Measurements from ENCODE around the gene BABAM2.
"Not testable (repeated sequence)": the region's sequence is repeated elsewhere in the genome, so short reads cannot be mapped to it uniquely, and the experiment has no call there.

Gene BABAM2

GRCh38 chr2:27866237-27866636 lies 24.3 kb upstream of the BABAM2 start:
- TF ChIP-seq ZNF274 (IDR thresholded peaks at IDR 0.05; ENCODE audit: low read depth, low read length) = no peak
- H3K4me3 ChIP-seq (ENCODE audit: low read length) = no peak overlapping the region

DNA sequence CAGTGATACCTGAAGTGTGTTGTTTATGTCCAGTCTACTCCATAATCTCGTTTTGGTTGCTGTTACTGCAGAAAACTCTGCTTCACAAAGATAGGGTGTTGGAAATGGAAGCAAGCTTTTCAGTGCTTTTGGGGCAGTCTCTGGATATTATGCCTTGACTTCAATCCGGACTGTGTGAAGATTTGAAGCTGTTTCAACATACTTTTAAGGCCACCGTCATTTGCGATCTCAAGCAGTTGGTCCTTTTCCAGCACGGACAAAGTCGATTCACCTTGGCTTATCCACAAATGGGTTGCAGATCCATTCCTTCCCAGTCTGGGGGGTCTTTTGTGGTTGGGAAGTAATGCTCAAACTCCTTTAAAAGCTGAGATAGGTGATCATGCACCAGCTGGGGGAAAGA lies 20.8 kb upstream of the BABAM2 start:
- no peak for TF ChIP-seq ZNF274 (IDR thresholded peaks at IDR 0.05; ENCODE audit: low read depth, low read length)
- no peak overlapping the region for H3K4me3 ChIP-seq (ENCODE audit: low read length)

DNA sequence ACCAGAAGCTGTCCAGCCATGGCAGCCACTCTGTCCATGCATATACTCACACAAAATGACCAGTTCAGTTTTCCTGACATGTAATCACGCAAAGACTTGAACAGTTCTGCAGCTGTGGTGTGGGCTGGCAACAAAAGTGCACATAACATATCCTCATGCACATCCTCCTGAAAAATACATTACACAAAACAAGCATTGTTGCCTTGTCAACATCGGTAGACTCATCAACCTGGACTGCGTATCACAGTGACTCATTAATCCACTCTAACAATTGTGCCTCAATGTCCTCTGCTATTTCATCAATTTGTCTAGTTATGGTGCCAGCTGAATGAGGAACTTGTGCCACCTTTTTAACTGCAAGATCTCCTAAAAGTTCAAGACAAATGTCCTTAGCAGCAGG lies 19.8 kb upstream of the BABAM2 start:
- TF ChIP-seq ZNF274 (IDR thresholded peaks at IDR 0.05; ENCODE audit: low read depth, low read length) = no peak
- no peak overlapping the region for H3K4me3 ChIP-seq (ENCODE audit: low read length)

DNA sequence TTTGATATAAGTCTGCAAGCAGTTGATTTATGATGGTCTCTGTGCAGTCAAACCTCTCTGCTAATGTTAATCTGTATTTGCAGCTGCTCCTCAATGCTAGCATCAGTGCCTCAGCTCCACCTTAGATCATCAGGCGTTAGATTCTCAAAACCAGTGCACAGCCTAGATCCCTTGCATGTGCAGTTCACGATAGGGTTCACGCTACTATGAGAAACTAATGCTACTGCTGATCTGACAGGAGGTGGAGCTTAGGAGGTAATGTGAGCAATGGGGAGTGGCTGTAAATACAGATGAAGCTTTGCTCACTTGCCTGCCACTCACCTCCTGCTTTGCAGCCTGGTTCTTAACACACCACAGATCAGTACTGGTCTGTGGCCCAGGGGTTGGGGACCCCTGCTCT lies 18.7 kb upstream of the BABAM2 start:
- TF ChIP-seq ZNF274 (IDR thresholded peaks at IDR 0.05; ENCODE audit: low read depth, low read length) = no peak
- H3K4me3 ChIP-seq (ENCODE audit: low read length) = no peak overlapping the region

GRCh38 chr2:27873091-27873490 lies 17.4 kb upstream of the BABAM2 start:
- H3K4me3 ChIP-seq (ENCODE audit: low read length) = no peak overlapping the region
- no peak for TF ChIP-seq ZNF274 (IDR thresholded peaks at IDR 0.05; ENCODE audit: low read depth, low read length)

- no peak overlapping the region for H3K4me3 ChIP-seq (ENCODE audit: low read length)
- TF ChIP-seq ZNF274 (IDR thresholded peaks at IDR 0.05; ENCODE audit: low read depth, low read length) = no peak
Measured at GRCh38 chr2:27875089-27875881, 15.2 kb upstream of the BABAM2 start.

DNA sequence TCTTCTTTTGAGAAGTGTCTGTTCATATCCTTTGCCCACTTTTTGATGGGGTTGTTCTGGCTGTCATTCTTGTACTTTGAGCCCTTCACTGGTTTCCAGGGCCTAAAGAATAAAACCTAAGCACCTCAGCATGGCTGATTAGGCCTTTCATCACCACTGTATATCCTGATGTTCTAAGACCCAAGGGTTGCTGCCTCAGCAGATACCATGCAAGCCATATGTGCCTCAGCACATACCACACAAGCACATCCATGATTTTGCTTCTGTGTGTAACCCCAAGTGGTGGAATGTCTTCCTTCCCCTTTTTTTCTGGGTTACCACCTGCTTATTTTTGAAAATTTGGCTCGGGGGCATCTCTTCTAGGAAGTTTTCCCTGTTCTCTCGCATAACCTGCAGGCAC lies 11.7 kb upstream of the BABAM2 start:
- TF ChIP-seq ZNF274 (IDR thresholded peaks at IDR 0.05; ENCODE audit: low read depth, low read length) = no peak

DNA sequence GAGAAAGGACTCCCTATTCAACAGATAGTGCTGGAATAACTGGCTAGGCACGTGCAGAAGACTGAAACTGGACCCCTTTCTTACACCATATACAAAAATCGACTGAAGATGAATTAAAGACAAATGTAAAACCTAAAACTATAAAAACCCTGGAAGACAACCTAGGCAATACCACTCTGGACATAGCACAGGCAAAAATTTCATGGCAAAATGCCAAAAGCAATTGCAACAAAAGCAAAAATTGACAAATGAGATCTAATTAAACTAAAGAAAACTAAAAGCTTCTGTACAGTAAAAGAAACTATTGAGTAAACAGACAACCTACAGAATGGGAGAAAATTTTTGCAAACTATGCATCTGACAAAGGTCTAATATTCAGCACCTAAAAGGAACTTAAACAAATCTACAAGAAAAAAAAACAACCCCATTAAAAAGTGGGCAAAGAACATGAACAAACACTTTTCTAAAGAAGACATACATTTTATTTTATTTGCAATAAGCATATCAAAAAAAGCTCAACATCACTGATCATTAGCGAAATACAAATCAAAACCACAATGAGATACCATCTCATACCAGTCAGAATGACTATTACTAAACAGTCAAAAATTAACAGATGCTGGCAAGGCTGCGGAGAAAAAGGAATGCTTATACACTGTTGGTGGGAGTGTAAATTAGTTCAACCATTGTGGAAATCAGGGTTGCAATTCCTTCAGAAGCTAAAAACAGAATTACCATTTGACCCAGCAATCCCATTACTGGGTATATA lies 8.5 kb upstream of the BABAM2 start:
- not testable (repeated sequence) for H3K4me3 ChIP-seq (ENCODE audit: low read length)

More for the DNA sequence above, 11.7 kb upstream of the BABAM2 start:
- no peak overlapping the region for H3K4me3 ChIP-seq (ENCODE audit: low read length)

- H3K4me3 ChIP-seq (ENCODE audit: low read length) = not testable (repeated sequence)
Measured at GRCh38 chr2:27882584-27882922, 8.0 kb upstream of the BABAM2 start.

DNA sequence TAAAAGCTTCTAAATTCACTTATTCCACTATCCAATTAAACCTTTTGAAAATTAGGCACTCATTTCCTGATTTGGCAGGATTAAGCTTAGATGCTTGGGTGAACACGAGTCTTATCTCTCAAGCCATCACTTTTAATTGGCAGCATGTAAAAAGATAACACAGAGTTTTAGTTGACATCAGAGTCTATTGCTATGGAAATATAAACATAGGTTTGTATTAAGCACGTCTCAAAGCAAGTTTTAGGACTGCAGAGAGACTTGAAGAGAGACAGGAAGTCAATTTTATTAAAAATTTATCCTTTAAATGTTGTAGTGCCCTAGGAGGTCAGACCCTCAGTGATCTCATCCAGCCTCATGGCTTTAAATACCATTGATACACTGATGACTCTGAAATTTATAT lies 5.9 kb upstream of the BABAM2 start:
- no peak for TF ChIP-seq ZNF274 (IDR thresholded peaks at IDR 0.05; ENCODE audit: low read depth, low read length)
- H3K4me3 ChIP-seq (ENCODE audit: low read length) = no peak overlapping the region

DNA sequence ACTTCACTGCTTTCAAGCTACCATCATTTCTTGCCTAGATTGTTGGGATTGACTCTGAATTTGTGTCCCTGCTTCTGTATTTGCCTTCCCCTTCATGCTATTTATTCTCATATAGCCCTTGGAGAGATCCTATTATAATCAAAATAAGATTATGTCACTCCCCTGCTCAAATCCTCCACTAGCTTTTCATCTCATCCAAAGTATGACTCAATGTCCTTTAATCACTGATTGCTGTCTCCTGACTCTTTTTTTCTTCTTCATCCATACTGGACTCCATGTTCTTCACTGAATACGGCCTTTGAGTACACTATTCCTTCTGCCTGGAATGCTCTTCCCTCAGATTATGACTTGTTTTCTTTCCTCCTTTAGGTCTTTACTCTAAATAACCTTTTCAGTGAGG lies 5.3 kb upstream of the BABAM2 start:
- H3K4me3 ChIP-seq (ENCODE audit: low read length) = no peak overlapping the region
- no peak for TF ChIP-seq ZNF274 (IDR thresholded peaks at IDR 0.05; ENCODE audit: low read depth, low read length)

DNA sequence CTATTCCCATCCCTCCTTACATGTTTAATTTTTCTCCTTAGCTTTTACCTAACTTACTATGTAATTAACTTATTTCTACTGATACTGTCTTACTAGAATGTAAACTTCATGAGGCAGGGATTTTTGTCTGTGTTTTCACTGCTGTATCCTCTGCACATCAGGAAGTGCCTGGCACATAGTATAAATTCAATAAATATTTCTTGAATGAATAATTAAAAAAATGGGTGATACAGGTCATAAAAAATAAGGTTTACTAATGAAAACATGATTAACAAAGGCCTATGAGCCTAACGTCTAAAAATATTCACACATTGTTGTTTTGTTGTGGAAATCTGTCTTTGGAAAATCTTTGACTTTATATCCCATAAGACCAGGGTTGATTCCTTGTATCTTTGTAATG lies 4.9 kb upstream of the BABAM2 start:
- no peak for TF ChIP-seq ZNF274 (IDR thresholded peaks at IDR 0.05; ENCODE audit: low read depth, low read length)
- no peak overlapping the region for H3K4me3 ChIP-seq (ENCODE audit: low read length)

DNA sequence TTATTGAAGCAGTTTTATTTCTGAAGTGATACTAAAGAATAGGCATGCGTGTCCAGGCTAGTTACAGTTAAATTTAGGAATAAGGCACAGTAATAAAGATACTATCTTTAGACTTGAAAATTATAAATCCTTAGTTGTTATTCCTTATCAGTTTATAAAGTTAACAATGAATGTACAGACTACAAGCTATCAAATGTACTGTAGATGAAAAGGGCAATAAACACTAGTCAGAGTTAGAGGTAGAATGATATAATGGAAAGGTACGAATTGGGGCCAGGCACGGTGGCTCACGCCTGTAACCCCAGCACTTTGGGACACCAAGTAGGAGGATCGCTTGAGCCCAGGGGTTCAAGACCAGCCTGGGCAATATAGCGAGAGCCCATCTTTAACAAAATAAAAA lies 4.2 kb upstream of the BABAM2 start:
- TF ChIP-seq ZNF274 (IDR thresholded peaks at IDR 0.05; ENCODE audit: low read depth, low read length) = no peak
- no peak overlapping the region for H3K4me3 ChIP-seq (ENCODE audit: low read length)

DNA sequence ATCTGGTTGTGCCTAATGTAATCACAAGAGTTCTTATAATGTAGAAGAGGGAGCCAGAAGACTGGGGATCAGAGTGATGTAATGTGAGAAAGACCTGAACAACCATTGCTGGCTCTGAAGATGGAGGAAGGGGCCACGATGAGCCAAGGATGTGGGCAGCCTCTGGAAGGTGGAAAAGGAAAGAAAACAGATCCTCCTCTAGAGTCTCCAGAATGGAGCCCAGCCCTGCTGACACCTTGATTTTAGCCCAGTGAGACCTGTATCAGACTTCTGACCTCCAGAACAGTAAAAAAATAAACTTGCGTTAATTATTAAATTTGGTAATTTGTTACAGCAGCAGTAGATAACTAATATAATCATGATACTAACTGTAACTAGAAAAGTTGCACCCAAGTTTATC lies 3.4 kb upstream of the BABAM2 start:
- no peak for TF ChIP-seq ZNF274 (IDR thresholded peaks at IDR 0.05; ENCODE audit: low read depth, low read length)
- no peak overlapping the region for H3K4me3 ChIP-seq (ENCODE audit: low read length)

GRCh38 chr2:27887830-27888229 lies 2.7 kb upstream of the BABAM2 start:
- TF ChIP-seq ZNF274 (IDR thresholded peaks at IDR 0.05; ENCODE audit: low read depth, low read length) = no peak
- no peak overlapping the region for H3K4me3 ChIP-seq (ENCODE audit: low read length)

GRCh38 chr2:27888790-27889189 lies 1.7 kb upstream of the BABAM2 start:
- no peak overlapping the region for H3K4me3 ChIP-seq (ENCODE audit: low read length)
- TF ChIP-seq ZNF274 (IDR thresholded peaks at IDR 0.05; ENCODE audit: low read depth, low read length) = no peak
